KG1 (cell line): ENCODE results near the gene FRMD4B.
"Not testable (repeated sequence)": the region's sequence is repeated elsewhere in the genome, so short reads cannot be mapped to it uniquely, and the experiment has no call there.

ENCODE experiments used
- DNase-seq: peaks from one replicate; lab custom pipeline; 2025; lab: John Stamatoyannopoulos, UW

FRMD4B gene

DNA sequence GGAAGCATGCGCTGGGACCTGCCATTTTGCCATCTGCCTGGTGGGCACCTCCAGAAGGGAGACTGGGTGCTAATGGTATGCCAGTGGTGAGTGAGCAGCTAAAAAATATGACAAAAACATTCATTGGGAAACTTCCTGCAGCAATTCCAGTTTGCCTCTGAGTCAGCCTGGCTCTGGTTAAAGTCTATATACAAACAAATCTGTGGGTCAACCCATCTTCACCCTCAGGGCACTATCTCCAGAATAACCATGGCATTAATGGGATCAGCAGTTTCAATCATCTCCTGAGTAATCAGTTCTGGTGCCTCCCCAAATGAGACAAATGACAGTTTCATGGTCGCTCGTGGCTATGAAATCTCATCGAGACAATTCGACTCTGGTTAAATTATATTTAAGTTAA lies 21.5 kb downstream of the FRMD4B start:
- DNase-seq: no peak

DNA sequence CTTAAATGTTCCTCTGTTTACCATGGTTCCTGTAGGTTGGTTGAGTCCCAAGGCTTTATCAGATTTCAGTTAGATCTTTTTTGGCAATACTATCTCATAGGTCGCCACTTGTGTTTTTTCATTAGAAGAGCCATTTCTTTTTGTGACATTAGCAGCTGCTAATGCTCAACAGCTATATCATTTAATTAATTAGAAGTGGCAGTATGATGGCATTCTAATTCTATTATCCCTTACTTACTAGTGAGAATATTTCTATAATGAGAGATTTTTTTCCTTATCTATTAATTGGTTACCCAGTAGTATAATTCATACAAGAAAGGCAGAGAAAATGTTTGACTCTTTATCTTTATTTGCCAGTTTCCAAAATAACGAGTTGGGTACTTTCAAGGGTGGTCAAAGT lies 25.2 kb downstream of the FRMD4B start:
- no peak for DNase-seq

DNA sequence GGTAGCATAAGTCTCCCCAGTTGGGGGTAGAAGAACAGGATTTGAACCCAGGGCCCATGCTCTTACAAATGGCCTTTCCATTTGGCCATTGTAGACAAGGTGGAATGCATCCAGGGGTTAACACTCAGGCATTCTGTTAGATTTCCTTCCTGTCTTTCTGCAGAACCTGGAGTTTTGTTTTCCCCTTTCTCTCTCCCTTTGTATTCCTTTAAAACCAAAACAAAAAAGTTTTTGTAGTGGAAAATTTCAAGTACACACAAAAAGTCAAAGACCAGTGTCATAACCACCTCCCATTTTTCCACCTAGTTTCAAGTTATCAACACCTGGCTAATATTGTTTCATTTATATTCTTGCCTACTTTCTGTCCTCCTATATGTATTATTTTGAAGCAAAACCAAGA lies 26.0 kb downstream of the FRMD4B start:
- no peak for DNase-seq

DNA sequence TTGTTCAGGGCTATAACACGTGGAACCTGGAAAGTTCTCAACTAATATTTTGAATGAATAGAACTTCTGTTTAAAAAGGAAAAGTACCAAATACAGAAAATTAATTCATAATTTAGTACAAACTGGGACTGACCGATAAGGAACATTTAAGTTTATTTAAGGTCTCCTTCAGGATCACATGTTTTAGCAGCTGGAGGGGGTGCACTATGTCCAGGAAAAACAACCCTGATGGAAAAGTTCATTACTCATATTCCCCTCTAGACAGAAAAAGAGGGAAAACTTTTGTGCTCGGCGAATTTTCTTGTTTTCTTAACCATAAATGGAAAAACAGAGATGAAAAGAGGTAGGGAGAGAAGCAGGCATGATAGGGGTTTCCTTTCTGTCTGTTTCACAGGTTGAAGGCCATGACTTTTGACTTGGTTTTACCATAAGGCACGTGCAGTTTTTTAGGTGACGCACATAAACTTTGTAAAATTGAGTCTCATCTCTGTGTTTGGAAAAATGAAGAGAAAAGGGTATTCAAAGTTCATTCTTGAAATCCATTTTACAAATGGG lies 26.5 kb downstream of the FRMD4B start:
- no peak for DNase-seq

DNA sequence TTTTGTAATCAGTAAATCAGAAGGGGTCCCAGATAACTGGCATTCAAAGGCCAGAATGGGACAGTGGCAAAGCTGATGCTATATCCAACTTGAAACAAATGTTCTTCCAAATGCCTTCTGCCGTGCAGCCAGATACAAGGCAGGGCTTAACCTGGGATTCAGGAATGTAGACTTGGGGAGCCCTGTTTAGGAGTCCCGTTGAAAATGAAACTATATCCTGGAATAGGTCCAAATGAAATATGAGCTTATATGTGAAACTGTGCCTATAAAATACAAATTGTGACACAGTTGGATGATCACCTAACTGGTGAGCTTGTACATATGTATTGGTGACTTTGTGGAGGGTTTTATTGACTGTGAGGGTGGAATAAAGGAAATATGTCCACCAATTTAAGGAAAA lies 28.7 kb downstream of the FRMD4B start:
- no peak for DNase-seq

DNA sequence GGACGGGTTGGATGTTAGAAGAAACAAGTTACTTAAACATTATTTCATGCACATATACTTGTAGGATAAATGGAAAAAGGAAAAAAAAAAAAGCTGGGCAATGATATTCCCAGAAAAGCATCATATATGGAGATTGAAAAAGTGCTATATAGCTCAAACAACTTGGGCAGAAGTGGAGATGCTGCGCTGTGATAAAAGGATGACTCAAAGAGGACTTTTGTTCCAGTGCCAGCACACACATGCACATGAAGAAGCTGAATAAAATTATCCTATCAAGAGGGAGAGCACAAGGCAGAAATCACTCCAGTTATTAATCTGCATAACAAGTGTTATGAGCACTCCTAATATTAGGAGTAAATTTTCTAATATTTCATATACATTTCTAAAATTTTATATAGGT lies 30.9 kb downstream of the FRMD4B start:
- DNase-seq: no peak

DNA sequence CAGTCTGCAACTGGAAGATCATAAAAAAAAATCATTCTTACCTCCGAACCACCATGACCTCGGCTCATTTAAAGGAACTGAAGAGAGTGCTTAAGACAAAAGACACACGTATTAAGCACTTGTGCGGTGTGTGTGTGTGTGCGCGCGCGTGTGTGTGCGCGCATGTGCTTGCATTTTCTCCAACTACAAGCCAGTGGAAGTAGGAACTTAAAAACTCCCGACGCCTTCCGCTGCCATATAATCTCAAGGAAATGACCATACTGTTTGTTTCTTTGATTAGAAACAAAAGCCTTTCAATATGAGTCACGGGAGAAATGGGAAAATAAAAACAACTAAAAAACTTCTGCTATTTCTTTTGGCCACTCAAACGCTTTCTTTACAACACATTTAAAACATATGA lies 32.4 kb downstream of the FRMD4B start:
- peak; percentile 54 for DNase-seq

DNA sequence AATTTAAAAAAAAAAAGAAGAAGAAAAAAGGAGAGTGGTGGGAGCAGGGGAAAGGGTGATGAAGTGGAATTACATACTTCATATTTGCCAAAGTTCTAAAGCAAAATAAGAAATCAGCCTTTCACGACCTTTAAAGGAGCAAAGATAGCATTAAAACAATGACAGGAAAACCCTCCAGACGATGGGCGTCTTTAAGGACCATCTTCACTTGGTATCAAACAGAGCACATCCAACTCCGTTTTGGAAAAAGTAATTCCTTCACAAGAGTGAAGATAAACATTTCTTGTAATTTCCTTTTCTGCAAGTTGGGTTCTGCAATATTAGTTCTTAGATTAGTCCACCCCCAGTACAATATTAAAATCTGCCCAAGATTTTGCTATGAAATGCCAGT lies 32.8 kb downstream of the FRMD4B start:
- no peak for DNase-seq

DNA sequence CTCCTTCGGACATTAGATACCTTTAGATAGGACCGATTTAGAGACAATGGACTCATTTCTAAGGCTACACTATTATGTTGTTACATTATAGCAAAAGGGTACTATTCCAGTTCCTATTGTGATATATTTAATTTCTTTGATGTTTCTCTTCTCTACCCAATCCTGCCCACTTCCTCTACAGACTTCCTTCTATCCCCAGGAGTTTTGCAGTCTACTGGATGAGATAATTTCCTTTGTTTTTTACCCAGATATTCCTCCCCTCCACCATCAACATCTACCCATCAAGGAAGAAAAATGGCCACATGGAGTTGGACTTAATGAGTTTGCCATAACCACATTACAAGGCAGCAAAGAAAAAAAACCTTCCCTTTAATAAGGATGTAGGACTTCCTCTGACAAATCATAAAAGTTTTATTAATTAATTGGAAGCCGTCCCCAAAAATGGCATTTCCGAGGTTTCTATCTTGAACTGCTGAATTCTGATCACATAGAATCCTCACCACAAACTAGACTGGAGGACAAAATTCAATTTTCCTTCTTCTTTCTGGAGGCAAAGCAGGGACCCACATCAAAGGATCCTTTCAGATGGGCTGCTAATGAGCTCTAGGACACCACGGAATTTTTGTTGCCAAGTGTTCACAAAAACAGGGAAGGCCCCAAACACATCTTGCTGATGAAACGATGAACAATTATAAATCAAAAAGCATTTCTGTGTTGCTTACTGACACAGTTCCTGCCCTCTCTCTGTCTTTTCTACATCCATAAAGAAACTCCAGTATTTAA lies 33.4 kb downstream of the FRMD4B start:
- no peak for DNase-seq

DNA sequence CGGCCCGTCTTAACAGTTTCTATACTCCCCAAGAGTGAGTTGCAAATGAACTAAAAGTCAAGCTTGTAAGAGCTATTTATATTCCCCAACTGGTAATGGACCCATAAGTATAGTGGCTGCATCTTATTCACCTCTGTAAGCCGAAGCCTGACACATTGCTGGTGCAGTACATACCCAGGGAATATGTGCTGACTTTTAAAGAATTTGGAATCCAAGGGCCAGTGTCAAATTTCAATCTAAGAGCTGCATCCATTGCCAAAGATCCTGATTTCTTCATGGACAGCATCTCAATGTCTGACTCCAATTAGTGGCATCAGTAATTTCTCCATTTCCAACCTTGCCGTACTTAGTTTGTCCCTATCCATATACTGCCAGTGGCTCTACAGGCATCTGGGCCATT lies 42.0 kb downstream of the FRMD4B start:
- no peak for DNase-seq

DNA sequence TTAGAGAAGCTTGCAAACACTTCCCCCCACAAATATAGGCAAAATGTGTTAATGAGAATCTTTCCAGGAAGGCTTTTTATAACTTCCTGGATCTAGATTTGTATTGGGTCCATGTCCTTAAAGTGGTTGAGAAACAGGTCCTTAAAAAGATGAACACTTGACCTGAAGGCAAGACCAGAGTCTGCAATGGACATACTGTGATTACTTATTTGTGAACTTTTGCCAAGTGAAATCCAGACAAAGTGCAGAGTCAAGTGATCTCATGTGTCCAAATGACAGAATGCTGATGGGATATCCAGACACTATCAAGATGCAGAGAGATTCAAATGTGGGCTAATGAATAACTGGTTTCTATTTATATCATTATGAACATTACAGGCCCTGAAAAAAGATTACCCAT lies 43.8 kb downstream of the FRMD4B start:
- DNase-seq: no peak

DNA sequence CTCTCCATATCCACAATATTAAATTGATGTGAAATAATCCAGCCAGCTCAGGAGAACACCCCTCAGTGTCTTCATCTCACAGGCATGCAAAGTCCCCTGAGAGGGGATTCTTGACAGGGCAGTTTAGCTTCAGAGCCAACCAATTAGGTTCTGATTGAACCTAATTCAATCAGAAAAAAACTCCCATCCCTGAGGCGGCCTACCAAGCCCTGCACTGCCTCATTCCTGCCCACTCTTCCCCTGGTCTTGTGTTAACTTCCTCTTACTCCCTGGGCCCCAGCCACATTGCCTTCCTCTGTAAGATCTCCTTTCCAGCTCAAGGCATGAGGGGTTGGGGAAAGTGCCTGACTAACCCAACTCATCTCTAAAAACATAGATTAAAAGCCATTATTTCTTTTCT lies 46.1 kb downstream of the FRMD4B start:
- DNase-seq: no peak

DNA sequence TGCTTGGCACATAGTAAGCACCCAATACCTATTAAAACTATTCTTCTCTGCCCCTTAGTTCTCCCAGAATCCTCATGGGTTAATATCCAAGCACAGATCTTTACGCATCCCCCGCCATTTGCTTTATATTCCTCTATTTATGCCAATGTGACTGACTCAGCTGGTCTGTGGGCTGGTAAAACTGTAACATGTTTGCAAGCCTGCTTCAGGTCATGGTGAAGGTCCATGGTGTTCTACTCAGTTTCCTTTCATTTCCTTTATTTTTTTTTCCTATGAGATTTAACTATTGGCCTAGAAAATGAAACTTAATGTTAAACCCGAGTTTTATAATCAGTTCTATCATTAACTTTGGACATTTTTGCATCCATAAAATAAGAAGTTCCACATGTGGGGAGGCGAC lies 47.0 kb downstream of the FRMD4B start:
- DNase-seq: no peak

DNA sequence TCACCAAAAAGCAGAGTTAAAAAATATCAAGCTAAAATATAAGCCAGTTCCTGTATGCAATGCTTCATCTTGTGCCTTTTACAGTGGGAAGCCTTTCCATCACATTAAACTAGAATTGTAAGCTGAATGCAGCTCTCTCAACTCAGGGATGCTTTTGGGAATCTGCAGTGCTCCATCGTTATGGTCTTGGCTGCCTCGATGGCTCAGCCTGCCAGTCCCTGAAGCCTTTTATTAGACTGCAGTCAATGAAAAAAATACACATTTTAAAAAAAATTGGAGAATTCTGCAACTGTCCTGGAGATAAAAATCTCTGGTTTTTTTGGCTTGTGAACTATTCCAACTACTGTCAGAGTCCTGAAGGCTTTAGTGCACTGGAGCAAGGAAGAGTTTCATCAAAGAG lies 53.0 kb downstream of the FRMD4B start:
- DNase-seq: no peak

DNA sequence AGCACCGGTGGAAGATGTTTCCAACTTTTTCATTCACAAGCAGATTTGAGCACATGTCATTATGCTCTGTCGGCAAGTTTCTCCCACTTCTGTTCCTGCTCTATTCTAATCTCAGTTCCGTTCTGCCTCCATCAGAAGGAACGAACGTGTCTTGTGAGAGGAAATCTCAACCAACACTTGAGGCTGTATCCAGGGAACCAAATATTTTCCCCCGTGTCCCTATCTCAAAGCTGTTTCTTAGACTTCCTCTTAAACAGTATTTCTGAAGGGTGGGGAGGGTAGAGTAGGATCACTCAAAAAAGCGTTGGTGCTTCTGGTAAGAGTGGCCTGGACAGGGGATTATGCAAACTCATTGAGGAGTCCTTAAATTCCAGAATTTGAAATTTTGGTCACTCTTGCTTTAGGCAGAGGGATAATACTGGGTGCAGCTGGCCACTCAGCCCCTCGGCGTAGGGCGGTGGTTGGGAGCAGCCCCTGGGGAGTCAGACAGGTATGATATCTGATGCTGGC lies 54.9 kb downstream of the FRMD4B start:
- DNase-seq: no peak

DNA sequence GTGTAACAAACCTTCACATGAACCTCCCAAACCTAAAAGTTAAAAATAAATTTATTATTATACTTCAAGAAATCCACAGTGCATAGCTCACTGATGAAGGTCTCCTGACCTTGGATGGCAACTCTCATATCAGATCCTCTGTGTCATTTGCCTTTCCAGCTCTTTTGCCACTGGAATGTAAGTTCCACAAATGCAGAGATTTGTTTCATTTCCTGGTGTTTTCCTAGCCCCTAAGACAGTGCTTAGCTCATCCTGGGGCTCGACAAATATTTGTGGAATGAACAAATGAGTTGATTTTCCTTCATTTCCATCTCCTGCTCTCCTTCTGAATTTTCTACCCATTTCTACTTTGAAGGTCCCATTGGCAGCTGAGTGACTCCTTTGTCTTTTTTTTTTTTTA lies 56.0 kb downstream of the FRMD4B start:
- DNase-seq: no peak

DNA sequence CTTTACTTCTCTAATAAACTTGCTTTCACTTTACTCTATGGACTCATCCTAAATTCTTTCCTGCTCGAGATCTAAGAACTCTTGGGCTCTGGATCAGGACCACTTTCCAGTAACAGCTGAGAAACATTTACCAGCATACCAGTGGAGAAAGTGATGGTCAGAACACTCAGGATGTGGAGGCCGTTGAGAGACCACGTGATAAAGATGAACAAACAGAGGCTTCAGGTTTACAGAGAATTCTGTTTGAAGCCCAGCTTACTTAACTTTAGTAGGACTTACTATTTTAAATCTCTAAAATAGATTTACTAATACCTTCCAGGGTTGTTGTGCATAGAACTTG lies 57.0 kb downstream of the FRMD4B start:
- DNase-seq: no peak

DNA sequence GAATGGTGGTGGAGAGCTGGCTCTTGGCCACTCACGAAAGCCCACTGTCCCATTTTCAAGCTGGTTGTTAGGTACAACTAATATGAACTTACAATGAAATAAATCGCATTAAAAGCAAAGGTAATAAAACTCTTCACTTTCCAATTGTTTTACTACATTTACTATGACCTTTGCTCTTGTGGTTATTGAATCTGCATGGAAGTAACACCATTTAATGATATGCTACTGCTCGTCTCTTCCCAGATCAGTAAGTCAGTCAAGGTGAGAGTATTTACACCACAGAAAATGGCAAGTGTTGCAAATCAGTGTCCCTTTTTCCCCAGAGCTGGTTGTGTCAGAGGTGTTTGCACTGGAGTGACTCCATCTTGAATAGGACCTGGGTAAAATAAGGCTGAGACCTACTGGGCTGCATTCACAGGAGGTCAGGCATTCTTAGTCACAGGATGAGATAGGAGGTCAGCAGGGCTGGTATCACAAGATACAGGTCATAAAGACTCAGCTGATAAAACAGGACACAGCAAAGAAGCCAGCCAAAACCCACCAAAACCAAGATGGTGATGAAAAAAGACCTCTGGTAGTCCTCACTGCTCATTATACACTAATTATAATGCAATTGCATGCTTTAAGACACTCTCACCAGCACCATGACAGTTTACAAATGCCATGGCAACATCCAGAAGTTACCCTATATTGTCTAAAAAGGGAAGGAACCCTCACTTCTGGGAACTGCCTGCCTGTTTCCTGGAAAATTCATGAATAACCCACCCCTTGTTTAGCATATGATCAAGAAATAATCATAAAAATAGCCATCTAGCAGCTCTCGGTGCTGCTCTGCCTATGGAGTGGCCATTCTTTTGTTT lies 57.6 kb downstream of the FRMD4B start:
- DNase-seq: no peak

DNA sequence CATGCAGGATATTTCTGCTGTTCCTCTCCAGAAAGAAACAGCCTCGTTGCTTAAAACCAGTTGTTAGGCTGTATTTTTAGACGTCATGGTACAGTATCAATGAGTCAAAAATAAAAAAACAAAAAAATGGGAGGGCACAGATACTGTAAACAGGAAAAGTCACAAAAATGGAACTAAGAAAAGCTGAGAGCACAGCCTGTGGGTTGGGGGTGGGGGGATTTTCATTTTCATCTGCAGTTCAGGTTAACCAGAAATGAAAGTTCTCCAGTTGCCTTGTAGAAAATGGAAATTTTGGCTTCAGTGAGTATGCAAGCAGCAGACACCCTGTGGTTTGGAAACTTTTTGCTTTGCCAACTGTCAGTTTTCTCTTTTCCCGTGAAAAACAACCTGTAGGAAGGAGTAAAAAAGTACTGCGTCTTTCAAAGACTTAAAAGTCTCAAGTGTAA lies 59.0 kb downstream of the FRMD4B start:
- DNase-seq: no peak

DNA sequence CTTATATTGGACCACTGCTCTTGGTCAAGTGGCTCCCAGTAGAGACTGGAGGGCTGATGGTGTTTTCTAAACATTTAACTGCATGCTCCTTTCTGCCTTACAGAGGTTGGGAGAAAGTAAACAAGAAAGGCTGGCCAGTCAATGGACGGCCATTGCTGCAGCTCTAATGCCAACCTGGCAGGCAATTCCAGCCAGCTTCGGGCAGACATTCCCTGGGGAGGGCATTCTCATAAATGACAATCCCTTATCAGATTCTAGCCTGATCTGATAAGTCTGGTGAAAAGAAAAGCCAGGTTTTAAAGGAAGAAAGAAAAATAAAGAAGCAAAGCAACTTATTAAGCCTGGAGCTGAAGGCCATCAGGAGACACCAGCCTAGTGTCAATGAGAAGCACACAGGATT lies 60.7 kb downstream of the FRMD4B start:
- no peak for DNase-seq

DNA sequence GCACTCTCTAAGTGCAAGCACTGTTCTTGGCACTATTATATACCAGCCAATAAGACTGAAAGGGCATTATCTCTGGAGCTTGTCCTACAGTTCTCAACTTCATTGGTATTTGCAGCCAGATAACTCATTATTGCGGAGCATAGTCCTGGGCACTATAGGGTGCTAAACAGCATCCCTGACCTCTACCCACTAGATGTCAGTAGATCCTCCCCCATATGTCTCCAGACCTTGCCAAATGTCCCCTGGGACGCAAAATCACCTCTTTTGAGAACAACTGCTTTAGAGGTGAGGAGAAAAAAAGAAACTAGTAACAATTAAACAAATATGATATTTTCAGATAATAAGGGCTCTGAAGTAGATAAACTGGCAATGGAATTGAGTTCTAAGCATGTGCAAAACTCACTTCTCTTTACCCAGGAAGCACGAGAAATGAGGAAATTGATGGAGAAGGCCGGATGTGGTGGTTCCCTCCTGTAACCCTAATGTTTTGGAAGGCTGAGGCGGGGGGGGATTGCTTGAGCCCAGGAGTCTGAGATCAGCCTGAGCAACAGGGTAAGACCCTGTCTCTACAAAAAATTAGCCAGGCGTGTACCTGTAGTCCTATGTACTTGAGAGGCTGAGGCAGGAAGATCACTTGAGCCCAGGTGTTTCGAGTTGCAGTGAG lies 61.4 kb downstream of the FRMD4B start:
- no peak for DNase-seq

DNA sequence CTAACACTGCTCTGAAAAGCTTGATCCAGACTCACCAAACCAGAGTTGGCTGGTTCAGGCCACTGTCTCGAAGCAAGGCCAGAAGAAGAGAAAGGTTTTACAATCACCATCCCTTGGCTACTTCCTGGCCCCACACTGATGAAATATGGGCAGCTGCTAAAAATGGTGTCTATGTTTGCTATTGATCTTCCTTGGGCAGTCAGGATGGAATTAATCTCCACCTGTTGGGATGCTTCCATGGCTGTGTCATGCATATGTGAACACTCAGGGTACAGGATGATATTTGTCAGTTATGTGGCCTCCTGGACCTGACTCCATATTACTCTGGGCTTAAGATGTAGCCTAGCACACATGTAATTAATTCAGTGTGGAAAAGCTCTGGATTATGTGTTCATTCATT lies 61.9 kb downstream of the FRMD4B start:
- no peak for DNase-seq

DNA sequence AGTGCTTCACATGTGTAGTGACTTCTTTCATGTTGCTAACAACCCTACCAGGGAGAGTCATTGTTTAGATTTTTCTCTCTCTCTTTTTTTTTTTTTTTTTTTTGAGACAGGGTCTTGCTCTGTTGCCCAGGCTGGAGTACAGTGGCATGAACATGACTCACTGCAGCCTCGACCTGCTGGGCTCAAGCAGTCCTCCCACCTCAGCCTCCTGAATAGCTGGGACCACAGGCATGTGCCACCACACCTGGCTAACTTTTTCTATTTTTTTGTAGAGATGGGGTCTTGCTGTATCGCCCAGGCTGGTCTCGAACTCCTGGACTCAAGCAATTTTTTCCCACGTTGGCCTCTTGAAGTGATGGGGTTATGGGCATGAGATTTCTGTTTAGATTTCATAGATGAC lies 63.4 kb downstream of the FRMD4B start:
- DNase-seq: not testable (repeated sequence)
